Suprapubic skin (tissue), 4 donors: ENCODE results near the gene SLC15A1.

Experiments used
- EP300 ChIP-seq: sonication (generic); formaldehyde crosslinking; IDR thresholded peaks from one replicate; pipeline ENCODE4 v1.6.1; 2017; ENCODE audit warnings: antibody characterized with exemption
- POLR2A ChIP-seq, 2 donors: fragments of 450-650 bp; IDR thresholded peaks; one replicate each; pipeline ENCODE4 v1.6.1; 2017; ENCODE audit warnings: antibody characterized with exemption in 2 of 2, mild to moderate bottlenecking in 2 of 2, moderate library complexity in 2 of 2
- POLR2AphosphoS5 ChIP-seq, 3 donors: sonication (generic); formaldehyde crosslinking; IDR thresholded peaks; one replicate each; pipeline ENCODE4 v1.6.1; 2017; ENCODE audit warnings: antibody characterized with exemption in 3 of 3
- TF ChIP-seq, protein P1 (sequence below), 2 donors: fragments of 200-600 bp in 1 of 2; fragments of 450-650 bp in 1 of 2; sonication (generic) in 1 of 2; IDR thresholded peaks; one replicate each; pipeline ENCODE4 v1.5.1; 2016 to 2019; ENCODE audit warnings: antibody characterized with exemption in 2 of 2, mild to moderate bottlenecking in 1 of 2, moderate library complexity in 1 of 2

DNA sequence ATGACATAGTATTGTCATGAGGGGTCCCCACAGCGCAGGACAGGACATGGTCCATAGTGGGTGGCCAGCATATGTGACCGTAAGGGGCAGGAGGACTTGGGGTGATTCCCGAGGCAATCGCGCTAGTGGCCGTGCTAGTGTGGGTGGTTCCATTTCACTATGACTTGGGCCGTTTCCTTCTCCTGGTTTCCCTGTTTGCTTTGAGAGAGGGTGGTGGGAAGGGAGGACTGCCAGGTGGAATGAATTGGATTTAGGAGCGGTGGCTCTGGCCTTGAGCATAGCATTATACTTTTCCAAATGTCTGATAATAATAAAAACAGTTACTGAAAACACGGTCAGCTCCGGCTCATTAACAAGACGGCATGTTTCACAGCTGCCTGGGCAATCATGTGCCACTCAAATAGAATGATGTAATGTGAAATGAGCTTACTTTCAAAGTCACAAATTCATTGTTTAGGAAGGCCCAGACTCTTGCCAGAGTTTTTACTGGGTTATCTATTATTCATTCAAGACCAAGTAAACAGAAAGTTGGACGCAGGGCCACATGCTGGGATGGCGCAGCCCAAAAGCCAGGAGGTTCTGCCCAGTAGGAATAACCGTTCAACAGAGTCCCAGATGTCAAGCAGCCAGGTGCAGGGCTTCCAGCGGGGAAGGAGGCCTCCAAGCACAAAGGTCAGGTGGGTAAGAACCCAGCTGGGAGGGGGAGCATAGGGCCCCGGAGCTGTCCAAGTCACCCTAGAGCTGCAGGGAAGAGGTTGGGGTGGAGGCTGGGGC, 19.6 kb upstream of the SLC15A1 start:
- TF ChIP-seq, protein P1, sequence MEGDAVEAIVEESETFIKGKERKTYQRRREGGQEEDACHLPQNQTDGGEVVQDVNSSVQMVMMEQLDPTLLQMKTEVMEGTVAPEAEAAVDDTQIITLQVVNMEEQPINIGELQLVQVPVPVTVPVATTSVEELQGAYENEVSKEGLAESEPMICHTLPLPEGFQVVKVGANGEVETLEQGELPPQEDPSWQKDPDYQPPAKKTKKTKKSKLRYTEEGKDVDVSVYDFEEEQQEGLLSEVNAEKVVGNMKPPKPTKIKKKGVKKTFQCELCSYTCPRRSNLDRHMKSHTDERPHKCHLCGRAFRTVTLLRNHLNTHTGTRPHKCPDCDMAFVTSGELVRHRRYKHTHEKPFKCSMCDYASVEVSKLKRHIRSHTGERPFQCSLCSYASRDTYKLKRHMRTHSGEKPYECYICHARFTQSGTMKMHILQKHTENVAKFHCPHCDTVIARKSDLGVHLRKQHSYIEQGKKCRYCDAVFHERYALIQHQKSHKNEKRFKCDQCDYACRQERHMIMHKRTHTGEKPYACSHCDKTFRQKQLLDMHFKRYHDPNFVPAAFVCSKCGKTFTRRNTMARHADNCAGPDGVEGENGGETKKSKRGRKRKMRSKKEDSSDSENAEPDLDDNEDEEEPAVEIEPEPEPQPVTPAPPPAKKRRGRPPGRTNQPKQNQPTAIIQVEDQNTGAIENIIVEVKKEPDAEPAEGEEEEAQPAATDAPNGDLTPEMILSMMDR (IDR thresholded peaks at IDR 0.05): no peak
- TF ChIP-seq POLR2A (IDR thresholded peaks at IDR 0.05): no peak
- no peak for TF ChIP-seq EP300
- TF ChIP-seq POLR2AphosphoS5 (IDR thresholded peaks at IDR 0.05): no peak
